Effector memory CD4-positive, alpha-beta T cell (primary cell): Measurements from ENCODE around the gene ERBB4.

Experiments
- DNase-seq, 3 donors: peaks; one replicate each; pipeline ENCODE4 v3.0.0-alpha.2; 2020
- H3K27ac ChIP-seq: 2 replicates; pipeline ENCODE4 v1.7.0; 2013; ENCODE audit warnings: mild to moderate bottlenecking, low read length, moderate library complexity; ENCODE audit not compliant: insufficient read depth, poor library complexity, severe bottlenecking
- H3K27me3 ChIP-seq: replicated peaks from 2 replicates; pipeline ENCODE4 v1.7.0; 2013; ENCODE audit warnings: mild to moderate bottlenecking, low read length; ENCODE audit not compliant: insufficient read depth, control insufficient read depth, poor library complexity, severe bottlenecking
- H3K36me3 ChIP-seq: 2 replicates; pipeline ENCODE4 v1.7.0; 2013; ENCODE audit warnings: mild to moderate bottlenecking, low read length, moderate library complexity; ENCODE audit not compliant: control insufficient read depth, insufficient read depth
- H3K4me1 ChIP-seq: 2 replicates; pipeline ENCODE4 v1.7.0; 2013; ENCODE audit warnings: low read length, mild to moderate bottlenecking; ENCODE audit not compliant: control insufficient read depth, insufficient read depth, poor library complexity, severe bottlenecking
- H3K4me3 ChIP-seq: 2 replicates; pipeline ENCODE4 v1.7.0; 2013; ENCODE audit warnings: low read length, low read depth, mild to moderate bottlenecking; ENCODE audit not compliant: insufficient read depth, poor library complexity, severe bottlenecking
- H3K9me3 ChIP-seq: 2 replicates; pipeline ENCODE4 v1.7.0; 2013; ENCODE audit warnings: mild to moderate bottlenecking, low read length, moderate library complexity; ENCODE audit not compliant: control insufficient read depth

ERBB4 gene

DNA sequence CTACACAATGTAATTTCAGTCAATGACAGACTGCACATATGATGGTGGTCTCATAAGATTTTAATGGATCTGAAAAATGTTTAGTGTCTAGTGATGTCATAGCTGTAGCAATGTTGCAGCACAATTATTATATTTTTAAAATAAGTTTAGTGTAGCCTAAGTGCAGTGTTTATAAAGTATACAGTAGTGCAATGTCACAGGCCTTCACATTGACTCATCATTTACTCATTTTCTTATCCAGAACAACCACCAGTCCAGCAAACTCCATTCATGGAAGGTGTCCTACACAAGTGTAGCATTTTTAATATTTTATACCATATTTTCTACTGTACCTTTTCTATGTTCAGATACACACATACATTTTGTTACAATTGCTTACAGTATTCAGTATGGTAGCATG, 663.1 kb downstream of the ERBB4 start:
- H3K36me3 ChIP-seq, result no peaks in the 10 kb centered on the region

DNA sequence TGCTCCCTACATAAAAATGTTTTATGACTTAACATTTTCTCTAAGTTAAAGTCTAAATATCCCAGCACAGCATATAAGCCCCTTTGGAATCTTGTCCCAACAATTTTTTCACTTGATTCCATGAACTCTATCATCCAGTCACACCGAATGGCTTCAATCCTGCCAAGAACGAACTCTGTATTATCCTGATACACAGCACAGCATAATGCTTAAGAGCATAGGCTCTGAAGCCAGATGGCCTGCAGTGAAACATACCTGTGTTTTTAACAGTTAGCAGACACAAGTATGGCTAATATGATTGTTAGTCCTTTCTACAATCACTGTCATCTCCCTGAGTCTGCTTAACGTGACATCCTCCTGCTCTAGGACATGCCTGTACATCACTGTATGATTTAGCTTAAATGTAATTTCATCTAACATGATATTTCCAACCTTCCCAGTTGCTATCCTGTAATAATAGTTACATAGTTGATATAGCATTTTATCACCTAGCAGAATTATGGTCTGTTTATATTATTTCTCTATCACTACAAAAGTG, 669.5 kb downstream of the ERBB4 start:
- Histone ChIP-seq H3K9me3 (no peaks in the 10 kb centered on the region), H3K27me3 (no peaks in the 10 kb centered on the region), H3K4me3 (no peak overlapping the region), H3K27ac (no peak overlapping the region), H3K36me3 (no peaks in the 10 kb centered on the region), H3K4me1 (no peaks in the 10 kb centered on the region)
- no peak for DNase-seq

More for the DNA sequence above, 663.1 kb downstream of the ERBB4 start:
- Histone ChIP-seq H3K4me1 (no peaks in the 10 kb centered on the region), H3K27me3 (no peaks in the 10 kb centered on the region), H3K4me3 (no peak overlapping the region), H3K9me3 (no peaks in the 10 kb centered on the region), H3K27ac (no peak overlapping the region)
- no peak for DNase-seq

DNA sequence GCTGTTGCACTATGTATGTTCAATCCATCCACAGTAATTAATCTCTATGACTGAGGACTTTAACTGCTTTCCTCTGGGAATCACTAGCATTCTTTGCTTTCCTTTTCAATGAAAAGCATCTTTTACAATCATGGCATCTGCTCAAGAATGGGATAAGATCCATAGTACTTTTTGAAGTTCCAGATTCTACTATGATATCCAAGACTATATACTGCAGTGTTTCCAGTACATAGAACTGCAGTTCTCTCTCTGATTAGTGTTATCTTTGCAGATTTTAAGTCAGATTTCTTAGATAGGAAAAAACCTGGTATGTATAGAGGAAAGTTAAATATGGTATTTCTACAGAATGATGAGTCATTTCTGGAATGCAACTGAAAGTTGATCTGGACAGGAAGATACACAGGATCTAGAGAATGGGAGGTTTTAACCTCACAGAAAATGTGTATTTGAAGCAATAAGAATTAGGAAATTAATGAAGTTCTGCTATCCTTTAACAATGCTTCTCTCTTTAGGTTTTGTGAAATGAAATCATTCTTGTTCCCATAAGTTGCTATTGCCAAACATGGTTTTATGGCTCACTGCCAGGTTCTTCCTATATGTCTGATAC, 670.7 kb downstream of the ERBB4 start:
- DNase-seq, result no peak

DNA sequence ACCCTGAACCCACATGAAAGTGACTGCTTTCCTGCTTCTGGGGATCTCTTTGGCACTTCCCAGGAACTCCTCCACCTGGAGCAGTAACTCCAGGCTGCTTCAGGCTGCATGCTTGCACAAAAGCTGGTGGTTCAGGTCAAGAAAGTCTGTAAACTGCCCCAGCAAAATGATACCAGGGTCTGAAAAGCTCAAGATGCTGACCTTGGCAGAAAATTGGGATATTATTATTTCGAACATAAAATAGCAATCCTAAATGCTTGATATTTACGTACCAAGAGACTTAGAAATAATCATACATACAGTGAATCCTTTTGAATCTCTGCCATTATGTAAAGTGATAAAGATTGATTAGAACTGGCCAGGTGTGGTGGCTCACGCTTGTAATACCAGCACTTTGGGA, 674.3 kb downstream of the ERBB4 start:
- no peak overlapping the region for H3K4me3 ChIP-seq
- no peak overlapping the region for H3K27ac ChIP-seq
- H3K4me1 ChIP-seq, result no peaks in the 10 kb centered on the region
- no peaks in the 10 kb centered on the region for H3K36me3 ChIP-seq
- no peaks in the 10 kb centered on the region for H3K9me3 ChIP-seq
- no peaks in the 10 kb centered on the region for H3K27me3 ChIP-seq
- no peak for DNase-seq

More for the DNA sequence above, 670.7 kb downstream of the ERBB4 start:
- H3K27ac ChIP-seq, result no peak overlapping the region
- no peaks in the 10 kb centered on the region for H3K4me1 ChIP-seq
- no peaks in the 10 kb centered on the region for H3K9me3 ChIP-seq
- no peaks in the 10 kb centered on the region for H3K27me3 ChIP-seq
- H3K36me3 ChIP-seq, result no peaks in the 10 kb centered on the region
- H3K4me3 ChIP-seq, result no peak overlapping the region

DNA sequence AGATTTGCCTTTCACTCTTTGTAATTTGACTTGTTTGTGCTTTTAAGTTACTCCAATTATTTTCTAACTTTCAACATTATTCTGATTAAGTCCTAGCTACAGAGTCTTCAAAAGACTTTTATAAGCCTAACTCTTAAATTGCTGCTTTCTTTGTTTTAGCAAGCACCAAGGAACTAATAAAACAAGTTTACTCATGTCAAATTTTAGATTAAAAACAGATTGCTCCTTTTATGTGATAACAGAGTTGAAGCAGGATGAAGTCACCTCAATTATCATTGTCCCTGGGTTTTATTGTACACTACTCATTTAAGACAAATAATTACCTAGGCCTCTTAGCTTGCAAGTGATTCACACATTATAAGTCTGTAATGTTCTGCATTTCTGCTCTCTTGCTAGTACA, 678.4 kb downstream of the ERBB4 start:
- Histone ChIP-seq H3K9me3 (no peaks in the 10 kb centered on the region), H3K36me3 (no peaks in the 10 kb centered on the region), H3K27me3 (no peaks in the 10 kb centered on the region), H3K27ac (no peak overlapping the region), H3K4me1 (no peaks in the 10 kb centered on the region), H3K4me3 (no peak overlapping the region)
- no peak for DNase-seq

DNA sequence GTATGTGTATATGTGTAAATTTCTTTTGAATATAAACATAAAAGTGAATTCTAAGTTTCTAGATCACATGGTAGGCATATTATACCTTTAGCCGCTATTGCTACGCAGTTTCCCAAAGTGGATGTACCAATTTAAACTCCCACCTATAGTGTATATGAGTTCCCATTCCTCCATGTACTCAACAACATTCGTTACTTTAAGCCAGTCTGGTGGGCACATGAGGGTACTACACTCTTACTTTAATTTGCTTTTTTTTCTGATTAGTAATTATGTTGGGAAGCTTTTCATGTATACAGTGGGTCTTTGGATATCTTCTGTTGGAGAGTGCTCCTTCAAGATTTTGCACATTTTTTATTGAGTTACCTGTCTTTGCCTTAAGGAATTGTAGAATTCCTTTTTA, 683.8 kb downstream of the ERBB4 start:
- no peak overlapping the region for H3K27ac ChIP-seq
- H3K4me3 ChIP-seq, result no peak overlapping the region
- H3K4me1 ChIP-seq, result no peaks in the 10 kb centered on the region

DNA sequence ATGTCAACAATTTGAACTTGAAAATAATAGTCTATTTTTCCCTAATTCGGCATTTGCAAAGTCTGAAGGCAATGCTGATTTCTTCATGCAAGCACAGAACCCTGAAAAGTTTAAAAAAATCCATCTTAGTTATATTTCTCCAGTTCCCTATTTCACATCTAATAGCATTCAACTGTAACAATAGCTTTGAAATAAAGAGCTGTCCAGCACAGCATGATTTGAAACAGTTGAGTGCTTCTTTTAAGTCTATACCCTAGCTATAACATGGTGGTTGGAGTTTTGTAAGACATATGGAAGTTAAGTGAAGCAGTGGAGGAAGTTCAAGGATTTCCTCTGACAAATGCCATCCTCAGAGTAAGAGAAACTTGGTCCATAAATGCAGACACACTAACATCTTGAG, 691.9 kb downstream of the ERBB4 start:
- H3K27ac ChIP-seq, result no peak overlapping the region
- H3K36me3 ChIP-seq, result no peaks in the 10 kb centered on the region
- H3K9me3 ChIP-seq, result no peaks in the 10 kb centered on the region
- no peaks in the 10 kb centered on the region for H3K27me3 ChIP-seq
- H3K4me1 ChIP-seq, result no peaks in the 10 kb centered on the region
- no peak for DNase-seq
- no peak overlapping the region for H3K4me3 ChIP-seq

More for the DNA sequence above, 683.8 kb downstream of the ERBB4 start:
- Histone ChIP-seq H3K27me3 (no peaks in the 10 kb centered on the region), H3K9me3 (no peaks in the 10 kb centered on the region), H3K36me3 (no peaks in the 10 kb centered on the region)
- no peak for DNase-seq

DNA sequence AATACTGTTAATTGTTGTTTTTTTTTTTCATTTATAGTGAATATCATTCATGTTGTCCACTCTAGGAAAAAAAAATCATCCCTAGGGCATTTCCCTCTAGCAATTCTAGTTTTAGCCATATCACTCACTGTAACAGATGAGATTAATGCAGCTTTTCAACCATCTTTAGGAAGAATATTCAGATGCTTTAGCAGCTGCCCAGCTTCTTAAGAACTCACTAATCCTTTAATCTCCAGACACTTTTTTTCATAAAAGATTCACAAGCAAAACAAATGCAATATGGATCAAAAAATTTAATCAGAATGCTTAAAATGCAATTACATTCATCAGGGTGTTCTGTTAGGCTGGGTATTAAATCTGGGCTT, 692.6 kb downstream of the ERBB4 start:
- Histone ChIP-seq H3K36me3 (no peaks in the 10 kb centered on the region), H3K4me1 (no peaks in the 10 kb centered on the region), H3K27ac (no peak overlapping the region), H3K27me3 (no peaks in the 10 kb centered on the region), H3K9me3 (no peaks in the 10 kb centered on the region), H3K4me3 (no peak overlapping the region)
- DNase-seq, result no peak

DNA sequence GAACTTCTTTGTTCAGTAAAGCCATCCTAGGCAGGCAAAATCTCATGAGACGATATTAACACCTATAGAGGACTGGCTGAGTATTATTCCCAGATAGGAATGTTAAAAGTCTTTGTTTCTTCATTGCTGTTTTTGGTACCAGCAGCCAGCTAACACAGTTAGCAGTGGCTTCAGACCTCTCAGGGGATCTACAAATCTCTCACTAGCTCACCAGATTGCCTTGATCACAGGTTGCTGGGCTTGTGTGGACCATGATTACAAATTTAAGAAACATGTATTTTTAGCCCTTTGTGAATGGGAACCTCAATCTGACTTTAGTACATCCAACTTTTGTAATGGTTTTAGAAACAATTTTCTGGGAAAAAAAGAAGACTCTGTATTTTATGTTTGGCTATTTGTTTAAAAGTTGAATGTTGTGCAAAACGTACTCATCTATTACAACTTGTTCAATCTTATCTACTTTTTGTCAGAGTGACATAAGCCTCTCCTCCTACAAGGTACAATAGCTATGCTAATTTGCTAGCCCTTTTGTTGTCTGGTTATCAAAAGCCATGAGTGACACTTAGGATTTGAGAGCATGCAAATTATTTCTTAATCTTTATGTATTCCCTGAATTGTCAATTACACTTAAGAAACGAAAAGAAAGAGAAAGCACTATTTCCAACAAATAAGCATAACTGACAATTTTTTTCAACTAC, 693.1 kb downstream of the ERBB4 start:
- no peaks in the 10 kb centered on the region for H3K36me3 ChIP-seq
- H3K27ac ChIP-seq, result no peak overlapping the region
- DNase-seq, result no peak
- no peaks in the 10 kb centered on the region for H3K4me1 ChIP-seq
- H3K9me3 ChIP-seq, result no peaks in the 10 kb centered on the region
- H3K4me3 ChIP-seq, result no peak overlapping the region
- no peaks in the 10 kb centered on the region for H3K27me3 ChIP-seq

DNA sequence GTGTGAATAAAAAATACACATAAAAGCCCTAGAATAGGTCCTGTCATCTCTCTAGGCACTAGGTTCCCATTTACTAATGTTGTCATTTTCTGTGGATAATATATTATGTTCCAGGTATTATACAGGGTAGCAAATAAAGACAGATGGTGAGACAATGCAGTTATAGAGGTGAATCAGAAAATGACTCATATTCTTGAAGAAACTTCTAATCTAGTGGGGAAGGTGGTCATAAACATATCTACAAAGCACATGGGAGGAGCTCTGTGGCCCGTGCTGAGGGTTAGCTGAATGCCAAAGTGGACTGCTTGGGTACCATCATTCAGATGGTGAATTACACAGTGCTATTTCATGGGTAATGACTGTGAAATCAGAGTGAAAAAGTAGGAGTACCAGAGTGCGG, 700.9 kb downstream of the ERBB4 start:
- Histone ChIP-seq H3K36me3 (no peaks in the 10 kb centered on the region), H3K27ac (no peak overlapping the region), H3K4me1 (no peaks in the 10 kb centered on the region), H3K9me3 (no peaks in the 10 kb centered on the region), H3K27me3 (no peaks in the 10 kb centered on the region), H3K4me3 (no peak overlapping the region)
- DNase-seq, result no peak
